Hindlimb muscle (tissue), 1 donor: ENCODE results near the gene POLR3E. TPM values are rescaled to one million over a fixed set of nuclear protein-coding genes. Genes with fewer than 3 reads are reported as not detected.

ENCODE experiments used
- DNase-seq: peaks from one replicate; pipeline ENCODE4 v3.0.0-alpha.2; 2013
- polyA plus RNA-seq: library from polyadenylated mRNA; unstranded; fragments of 120-200 nt; gene quantifications from one replicate; pipeline ENCODE4 v1.2.1, GENCODE V29; 2013; ENCODE audit not compliant: insufficient read length

Gene POLR3E, protein sequence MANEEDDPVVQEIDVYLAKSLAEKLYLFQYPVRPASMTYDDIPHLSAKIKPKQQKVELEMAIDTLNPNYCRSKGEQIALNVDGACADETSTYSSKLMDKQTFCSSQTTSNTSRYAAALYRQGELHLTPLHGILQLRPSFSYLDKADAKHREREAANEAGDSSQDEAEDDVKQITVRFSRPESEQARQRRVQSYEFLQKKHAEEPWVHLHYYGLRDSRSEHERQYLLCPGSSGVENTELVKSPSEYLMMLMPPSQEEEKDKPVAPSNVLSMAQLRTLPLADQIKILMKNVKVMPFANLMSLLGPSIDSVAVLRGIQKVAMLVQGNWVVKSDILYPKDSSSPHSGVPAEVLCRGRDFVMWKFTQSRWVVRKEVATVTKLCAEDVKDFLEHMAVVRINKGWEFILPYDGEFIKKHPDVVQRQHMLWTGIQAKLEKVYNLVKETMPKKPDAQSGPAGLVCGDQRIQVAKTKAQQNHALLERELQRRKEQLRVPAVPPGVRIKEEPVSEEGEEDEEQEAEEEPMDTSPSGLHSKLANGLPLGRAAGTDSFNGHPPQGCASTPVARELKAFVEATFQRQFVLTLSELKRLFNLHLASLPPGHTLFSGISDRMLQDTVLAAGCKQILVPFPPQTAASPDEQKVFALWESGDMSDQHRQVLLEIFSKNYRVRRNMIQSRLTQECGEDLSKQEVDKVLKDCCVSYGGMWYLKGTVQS
- polyA plus RNA-seq: 42.5 TPM

DNA sequence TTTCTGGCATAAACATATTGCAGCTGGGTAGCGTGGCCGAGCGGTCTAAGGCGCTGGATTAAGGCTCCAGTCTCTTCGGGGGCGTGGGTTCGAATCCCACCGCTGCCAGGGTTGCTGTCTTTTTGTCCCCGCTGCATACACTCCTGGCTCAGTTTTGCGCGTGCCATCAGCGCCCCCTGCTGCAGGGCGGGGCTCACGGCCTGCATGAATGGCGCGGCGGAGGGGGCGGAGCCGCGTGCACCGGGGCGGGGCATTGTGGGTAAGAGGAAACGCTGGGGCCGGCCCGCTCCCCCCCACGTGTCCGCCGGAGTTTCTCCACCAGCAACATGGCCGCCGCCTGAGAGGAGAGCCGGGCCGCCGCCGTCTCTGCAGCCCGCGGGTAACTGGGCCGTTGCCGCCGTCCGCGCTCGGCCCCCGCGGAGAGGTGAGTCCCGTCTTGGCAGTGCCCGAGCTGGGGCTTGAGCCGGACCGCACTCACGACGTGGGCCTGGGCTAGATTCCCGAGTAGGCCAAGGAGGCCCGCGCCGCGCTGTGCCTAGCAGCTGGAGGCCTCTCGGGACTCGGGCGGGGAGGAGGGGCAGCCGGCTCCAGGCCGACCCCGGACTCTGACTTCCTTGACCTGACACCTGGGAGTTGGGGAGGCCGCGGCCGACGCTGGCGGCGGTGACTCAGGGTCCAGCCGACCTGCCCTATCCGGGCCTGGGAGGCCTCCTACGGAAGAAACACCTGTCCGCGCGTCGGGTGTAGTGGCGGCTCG is at the start of gene POLR3E:
Gene POLR3E, plus strand, starts transcription at position 296 of the 757 bp plus-strand sequence. CDS start 5,560 bp downstream, outside the sequence.
- DNase-seq: peak; percentile 100

DNA sequence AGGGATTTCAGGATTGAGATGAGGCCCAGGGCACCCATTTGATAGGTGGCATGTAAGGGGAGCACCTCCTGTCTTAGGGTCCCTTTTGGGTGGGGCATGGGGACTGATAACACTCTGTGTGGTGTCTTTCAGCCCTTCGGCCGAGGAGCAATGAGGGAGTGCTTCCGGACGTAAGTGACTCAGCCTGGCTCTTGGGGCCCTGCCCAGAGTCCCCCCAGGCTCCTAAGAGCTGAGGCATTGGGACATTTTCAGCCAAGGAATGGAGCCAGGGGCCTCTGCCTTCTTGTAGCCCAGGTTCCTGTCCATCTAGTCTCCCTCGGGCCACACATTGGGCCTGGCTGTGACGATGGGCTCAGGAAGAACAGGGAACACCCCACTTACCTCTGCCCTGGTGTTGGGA is 46.7 kb upstream of the POLR3E start:
- no peak for DNase-seq

DNA sequence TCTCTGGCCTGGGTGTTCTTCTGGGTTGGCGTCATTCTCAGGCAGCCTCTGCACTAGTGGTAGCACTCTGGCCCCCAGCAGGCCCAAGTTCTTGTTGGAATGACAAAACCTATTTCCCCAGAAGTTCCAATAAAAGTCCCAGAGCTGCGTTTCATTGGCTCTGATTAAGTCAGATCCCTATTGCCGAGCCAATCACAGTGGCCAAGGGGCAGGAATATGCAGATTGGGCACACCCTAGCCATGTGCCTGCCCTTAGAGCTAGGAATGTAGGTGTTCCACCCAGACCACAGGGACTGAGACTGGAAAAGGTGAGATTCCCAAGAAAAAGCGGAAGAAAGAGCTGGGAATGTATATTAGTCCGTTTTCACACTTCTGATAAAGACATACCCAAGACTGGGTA is 44.9 kb upstream of the POLR3E start:
- no peak for DNase-seq

DNA sequence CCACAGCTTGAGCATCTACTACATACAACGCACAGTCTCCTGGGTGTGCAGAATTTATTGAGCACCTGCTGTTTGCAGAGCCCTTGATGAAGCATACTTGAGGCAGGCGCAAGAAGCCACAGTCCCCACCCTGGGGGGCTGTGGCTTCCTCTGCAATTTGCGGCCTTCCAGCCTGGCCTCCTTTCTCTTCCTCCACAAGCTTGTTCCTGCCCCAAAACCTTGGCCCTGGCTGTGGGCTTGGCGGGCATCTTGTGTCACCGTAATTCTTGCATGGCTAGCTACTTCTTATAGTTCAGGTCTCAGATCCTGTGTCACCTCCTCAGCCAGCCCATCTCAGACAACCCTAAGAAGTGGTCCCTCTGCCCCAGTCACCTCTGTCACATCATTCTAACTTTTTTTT is 43.9 kb upstream of the POLR3E start:
- DNase-seq: no peak

DNA sequence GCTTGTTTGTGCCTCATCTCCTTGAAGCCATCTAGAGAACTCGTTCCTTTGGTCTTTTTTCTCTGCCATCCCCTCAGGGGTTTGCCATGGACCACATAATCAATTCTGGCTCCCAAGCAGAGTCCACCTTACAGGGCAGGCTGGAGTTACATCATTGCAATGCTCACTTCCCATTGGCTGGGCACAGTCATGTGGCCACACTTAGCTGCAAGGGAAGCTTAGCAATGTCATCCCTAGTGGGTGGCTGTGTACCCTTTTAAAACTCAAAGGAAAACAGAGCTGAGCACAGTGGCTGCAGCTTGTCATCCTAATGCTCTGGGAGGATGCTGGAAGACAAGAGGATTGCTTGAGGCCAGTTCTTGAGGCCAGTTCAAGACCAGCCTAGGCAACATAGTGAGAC is 41.9 kb upstream of the POLR3E start:
- no peak for DNase-seq

DNA sequence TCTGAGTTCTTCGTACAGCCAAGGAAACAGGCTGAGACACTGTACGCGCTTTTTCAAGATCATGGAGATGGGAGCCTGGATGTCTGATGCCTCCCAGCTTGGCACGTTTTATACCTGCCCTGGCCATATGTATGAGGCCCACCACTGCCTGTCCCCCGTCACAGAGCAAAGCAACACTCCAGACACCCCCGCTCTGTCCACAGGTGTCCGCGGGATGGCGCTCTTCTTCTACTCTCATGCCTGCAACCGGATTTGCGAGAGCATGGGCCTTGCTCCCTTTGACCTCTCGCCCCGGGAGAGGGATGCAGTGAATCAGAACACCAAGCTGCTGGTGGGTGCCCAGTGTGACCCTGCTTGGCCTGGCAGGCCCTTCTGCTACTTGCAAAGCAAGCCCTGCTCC is 39.8 kb upstream of the POLR3E start:
- no peak for DNase-seq

DNA sequence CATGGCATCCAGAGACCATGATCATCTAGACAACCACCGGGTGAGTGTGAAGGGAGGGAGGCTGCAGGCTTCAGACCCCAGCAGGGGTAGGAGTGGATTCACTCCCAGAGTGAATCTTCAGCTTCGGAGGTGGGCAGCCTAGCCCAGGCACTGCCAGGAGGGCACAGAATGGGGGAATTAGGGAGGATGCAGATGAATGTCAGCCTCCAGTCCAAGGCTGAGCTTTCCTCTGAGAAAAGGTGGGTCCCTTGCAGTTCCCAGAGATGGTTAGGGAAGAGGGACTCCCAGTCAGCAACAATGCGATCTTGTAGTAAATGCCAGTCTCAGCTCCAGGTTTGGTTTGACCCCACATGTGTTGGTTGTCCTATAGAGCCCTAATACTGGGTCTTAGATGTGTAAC is 36.7 kb upstream of the POLR3E start:
- DNase-seq: no peak

DNA sequence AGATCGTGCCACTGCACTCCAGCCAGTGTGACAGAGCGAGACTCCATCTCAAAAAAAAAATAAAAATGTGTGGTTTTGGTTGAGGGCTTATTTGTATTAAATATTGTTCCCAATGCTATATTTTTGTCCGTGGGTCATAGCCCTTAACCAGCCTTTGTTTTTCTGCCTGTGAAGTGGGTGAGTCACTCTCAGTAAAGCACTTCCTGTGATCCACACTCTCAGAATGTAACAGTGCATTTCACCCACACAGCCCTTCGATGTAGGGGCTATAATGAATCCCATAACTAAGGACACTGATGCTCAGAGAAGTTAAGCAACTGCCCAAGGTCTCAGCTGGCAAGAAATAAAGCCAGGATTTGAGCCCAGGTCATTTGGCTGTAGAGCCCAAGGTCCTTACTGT is 34.7 kb upstream of the POLR3E start:
- DNase-seq: no peak

DNA sequence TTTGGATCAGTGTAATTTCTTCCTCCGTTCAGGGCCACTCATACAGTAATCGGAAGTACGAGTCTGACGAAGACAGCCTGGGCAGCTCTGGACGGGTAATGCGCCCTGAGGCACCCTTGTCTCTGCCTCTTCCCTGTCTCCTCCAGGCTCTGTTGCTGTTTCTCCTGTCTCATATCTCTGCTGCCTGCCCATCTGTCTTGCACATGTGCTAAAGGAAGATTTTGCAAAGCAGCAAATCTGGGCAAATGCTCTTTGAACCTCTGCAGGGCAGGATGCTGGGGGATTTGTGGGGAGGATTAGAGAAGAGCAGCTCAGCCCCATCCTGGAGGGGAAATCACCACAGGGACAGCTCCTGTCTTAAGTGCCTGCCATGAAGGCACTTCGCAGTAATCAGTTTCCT is 32.4 kb upstream of the POLR3E start:
- DNase-seq: no peak

DNA sequence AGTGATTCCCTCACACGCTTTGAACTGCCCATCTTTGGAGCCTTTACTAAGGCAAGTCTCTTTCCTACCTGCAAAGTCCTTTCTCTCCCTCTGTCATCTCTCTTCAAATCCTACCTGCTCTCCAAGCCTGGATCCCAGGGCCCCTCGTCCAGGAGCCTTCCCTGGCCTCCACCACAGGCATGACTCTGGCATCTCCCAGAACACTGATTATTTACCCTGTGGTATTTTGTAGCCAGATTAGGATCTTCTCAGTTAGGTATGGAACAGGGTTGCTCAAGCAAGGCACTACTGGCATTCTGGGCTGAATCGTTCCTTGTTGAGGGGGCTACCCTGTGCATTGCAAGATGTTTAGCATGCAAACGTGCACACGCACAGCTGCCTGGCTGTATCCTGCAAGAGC is 31.9 kb upstream of the POLR3E start:
- DNase-seq: no peak

DNA sequence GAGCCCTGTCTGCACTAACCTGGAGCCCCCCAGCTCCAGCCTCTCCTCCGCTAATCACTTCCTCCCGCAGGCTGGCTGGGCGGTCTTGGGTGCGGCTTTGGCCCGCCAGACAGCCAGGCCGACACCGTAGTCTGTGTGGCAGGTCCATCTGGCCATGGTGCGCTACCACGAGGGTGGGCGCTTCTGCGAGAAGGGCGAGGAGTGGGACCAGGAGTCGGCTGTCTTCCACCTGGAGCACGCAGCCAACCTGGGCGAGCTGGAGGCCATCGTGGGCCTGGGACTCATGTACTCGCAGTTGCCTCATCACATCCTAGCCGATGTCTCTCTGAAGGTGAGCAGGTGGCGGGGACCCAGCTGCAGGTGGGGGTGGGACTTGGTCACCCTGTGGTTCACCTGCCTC is 30.7 kb upstream of the POLR3E start:
- no peak for DNase-seq

DNA sequence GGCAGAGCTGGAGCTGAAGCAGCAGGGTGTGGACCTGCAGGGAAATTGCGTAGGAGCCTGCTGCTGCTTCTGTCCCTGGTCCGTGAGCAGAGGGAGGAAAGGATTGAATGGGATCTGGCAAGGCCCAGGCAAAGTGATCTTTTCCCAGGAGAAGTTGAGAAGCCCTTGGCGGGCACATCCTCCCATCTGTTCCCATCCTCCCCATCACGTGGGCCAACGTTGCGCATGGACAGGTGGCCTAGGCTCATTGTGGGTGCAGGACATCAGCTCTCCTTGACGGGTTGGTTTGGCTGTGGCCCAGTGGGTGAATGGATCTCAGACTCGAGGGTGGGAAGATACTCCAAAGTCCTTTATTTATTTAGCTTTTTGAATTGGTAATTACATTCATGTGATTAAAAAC is 29.4 kb upstream of the POLR3E start:
- no peak for DNase-seq

DNA sequence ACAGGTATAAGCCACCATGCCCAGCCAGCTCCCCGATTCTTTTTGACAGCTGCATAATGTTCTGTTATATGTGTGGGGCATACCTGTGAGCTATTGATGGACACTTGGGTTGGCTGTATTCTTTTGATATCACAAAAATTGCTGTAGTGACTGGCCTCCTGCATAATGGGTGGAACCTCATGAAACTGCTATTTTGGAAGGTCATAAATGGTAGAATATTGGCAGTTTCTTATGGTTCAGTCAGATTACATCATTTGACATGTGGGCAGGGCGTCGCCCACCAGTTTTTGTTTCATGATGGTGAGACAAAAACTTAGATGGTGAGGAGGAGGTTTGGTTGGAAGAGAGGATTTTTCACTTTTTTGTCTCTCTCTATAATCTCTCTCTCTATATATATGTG is 26.7 kb upstream of the POLR3E start:
- no peak for DNase-seq

DNA sequence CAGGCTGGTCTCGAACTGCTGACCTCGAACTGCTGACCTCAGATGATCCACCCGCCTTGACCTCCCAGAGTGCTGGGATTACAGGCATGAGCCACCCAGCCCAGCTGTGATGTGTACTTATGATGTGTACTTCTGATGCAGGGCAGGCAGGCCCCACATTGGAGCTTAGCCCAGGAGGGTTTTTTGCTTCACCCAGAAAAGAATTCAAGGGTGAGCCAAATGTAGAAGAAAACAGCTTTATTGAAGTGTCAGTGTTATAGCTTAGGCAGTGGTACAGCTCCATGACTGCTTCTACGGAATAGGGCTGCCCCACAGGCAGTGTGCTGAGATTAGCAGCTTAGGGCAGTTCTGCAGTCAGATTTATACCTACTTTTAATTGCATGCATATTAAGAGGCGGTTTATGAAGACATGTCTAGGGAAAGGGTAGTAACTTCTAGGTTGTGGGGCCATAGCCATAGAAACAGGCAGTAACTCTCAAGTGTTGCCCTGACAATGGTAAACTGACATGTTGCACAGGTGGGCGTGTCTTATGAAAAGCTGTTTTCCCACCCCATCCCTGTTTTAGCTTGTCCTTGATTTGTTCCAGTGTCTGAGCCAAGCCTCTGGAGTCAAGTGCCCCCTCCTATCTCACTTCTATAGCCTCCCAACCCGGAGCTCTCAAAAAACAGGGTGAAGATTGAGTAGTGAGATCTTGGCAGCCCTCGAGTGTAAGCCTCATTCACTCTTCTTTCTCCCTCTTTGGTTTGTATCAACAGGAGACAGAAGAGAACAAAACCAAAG is 24.1 kb upstream of the POLR3E start:
- DNase-seq: no peak

DNA sequence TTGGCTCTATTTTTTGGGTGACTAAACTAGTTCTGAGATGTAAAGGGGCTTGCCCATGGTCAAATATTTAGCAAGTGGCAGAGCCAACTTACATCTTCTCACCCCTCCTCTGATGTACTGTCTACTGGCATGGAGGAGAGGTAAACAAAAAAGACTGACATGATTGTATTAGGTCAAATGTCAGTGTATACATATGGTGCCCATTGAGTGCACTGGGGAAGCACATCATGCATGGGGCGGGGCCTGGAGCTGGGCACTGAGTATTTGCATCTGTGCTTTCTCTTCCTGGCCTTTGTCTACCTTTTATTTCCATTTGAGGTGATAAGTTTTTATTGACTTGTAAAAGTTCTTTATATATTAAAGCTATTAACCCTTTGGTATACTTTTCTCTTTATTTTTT is 22.3 kb upstream of the POLR3E start:
- DNase-seq: no peak

DNA sequence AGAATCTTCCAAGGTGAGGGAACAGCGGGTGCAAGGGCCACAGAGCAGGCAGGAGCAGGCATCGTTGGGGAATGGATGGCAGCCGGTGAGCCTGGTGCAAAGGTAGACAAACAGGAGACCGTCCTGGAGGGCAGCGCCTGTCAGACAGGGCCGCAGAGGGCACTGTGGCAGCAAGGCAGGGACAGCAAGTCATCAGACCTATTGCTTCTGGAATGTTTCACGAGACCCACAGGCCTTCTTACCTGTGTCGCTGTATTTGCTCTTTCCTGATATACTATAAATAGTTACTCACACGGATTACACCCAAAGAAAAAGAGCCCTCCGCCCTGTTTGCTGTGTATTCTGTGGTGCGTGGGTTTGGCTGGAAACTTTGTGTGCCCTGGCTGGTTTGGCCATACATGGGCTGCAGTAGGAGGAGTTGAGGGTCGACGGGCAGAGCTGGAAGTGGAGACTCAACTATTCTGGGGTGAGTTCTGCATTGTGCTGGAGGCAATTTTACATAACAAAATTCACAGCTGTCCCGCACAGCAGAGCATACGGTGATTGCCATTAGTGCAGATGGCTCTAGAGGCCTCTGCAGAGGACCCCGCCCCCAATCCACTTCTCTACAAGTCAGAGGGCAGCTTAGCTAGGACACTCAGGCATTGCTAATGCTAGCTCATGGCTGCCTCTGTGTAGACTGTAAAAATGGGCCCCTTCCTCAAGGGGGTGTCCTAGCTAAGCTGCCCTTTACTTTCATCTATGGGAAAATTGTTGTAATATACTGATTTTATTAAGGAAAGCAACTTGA is 18.6 kb upstream of the POLR3E start:
- no peak for DNase-seq

DNA sequence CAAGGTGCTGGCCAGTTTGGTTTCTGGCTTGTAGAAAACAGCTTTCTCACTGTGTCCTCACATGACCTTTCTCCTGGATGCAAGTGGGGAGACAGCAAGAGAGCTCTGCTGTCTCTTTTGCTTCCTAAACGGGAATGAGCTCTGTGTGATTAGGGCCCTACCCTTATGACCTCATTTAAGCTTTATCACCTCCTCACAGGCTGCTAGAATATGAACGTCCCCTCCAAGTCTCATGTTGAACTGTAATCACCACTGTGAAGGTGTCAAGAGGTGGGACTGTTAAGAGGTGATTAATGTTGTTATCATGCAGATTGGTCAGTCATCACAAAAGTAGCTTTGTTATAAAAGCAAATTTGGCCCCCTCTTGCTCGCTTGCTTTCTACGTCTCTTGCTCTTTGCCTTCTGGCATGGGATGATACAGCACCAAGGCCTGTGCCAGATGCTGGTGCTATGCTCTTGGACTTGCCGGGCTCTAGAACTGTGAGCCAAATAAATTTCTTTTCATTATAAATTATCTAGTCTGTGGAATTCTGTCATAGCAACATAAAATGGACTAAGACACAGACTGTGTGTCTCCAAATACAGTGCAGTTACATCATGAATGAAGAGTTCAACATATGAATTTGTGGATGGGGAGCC is 14.8 kb upstream of the POLR3E start:
- DNase-seq: no peak

DNA sequence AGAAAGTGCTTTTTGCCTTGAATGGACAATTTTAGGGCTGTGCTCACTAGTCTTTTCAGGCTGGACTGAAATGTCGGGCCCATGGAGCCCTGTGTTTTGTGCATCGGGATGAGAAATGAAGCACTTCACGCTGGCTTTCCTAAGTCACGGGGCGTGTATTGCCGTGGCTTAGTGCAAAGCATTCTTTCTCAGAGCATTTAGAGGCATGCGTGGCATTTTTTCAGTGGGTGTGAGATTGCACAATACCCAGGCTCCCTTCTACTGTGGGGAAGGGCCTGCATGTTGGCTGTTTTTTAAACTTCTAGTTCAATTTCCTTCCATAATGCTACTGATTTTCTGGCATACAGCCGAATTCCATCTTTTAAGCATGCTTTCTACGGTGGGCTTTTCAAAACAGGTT is 12.6 kb upstream of the POLR3E start:
- DNase-seq: no peak

DNA sequence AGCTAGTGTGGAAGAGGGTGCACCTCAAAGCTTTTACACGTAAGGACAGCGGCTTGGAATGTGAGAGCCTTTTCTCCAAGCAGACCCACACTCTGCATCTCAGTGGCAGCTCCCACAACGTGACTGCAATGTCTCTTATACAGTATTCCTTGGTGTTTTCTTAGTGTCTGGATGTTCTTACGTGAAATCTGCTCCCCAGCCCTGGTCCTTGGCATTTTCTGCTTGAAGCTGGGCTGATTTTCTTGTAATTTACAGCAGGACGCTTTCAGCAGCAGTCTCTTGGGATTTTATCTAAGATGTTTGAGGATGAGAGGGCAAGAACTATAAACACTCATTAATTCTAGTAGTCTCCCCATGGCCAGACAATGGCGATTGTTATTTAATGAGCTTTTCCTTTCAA is 12.1 kb upstream of the POLR3E start:
- DNase-seq: no peak

DNA sequence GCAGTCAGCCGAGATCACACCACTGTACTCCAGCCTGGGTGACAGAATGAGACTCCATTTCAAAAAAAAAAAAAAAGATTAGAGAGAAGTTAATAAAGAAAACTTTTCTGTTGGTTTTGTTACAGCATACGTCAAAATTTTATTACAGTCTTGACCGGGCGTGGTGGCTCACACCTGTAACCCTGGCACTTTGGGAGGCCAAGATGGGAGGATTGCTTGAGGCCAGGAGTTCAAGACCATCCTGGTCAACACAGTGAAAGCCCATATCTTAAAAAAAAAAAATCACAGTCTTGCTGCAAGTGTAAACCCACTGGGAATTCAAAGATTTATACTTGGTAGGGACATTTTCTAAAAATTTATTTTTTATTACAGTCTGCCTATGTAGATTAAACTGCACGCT is 6.2 kb upstream of the POLR3E start:
- DNase-seq: no peak

DNA sequence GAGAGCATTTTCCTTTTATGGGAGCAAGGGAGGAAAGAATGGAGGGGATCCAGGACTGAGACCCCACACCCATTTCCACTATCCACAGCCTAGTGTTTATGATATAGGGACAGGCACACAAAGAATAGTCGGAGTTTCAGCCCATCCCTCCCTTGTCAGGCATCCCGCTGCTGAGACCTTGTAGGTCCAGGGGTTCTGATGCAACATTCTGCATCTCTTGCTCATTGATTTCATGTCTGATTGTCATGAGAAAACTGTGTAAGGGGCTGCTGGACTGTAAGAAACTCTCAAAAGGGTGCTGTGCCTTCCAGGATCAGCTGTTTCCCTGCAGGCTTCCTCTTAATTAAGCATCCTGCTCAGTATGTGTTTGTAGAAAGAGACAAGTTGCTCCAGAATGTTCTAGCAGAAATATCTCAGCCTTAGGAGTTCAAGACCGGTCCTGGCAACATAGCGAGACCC is 5.3 kb upstream of the POLR3E start:
- DNase-seq: no peak
